B cell (primary cell): Measurements from ENCODE around the gene SLC36A4. TPM values are rescaled to one million over a fixed set of nuclear protein-coding genes. Genes with fewer than 3 reads are reported as not detected.

Experiments used
- ATAC-seq: fragments of 200-7000 bp; cut with Tn5 transposase; one replicate; pipeline ENCODE4 v1.10.0; 2021; ENCODE audit warnings: low read depth, mild to moderate bottlenecking, moderate number of reproducible peaks, moderate library complexity
- CTCF ChIA-PET: fragments of 350-600 bp; sonication (Branson Sonifier 250); formaldehyde crosslinking; loops from one replicate; lab custom pipeline; 2021; ENCODE audit warnings: antibody characterized with exemption, inconsistent platforms; lab: Charles Lee
- POLR2A ChIA-PET: fragments of 350-600 bp; sonication (Branson Sonifier 250); formaldehyde crosslinking; loops from one replicate; lab custom pipeline; 2021; ENCODE audit warnings: antibody characterized with exemption; lab: Charles Lee
- DNase-seq: peaks from one replicate; pipeline ENCODE4 v3.0.0; 2013
- H2AFZ ChIP-seq: 2 replicates; pipeline ENCODE4 v1.6.1; 2012; ENCODE audit warnings: mild to moderate bottlenecking, low read depth, low read length; ENCODE audit not compliant: insufficient read depth, poor library complexity, severe bottlenecking
- H3K27ac ChIP-seq, 2 donors: 1 replicate in 1 of 2; 2 replicates in 1 of 2; pipeline ENCODE4 v1.5.1; 2012 to 2013; ENCODE audit warnings: low read length in 2 of 2, mild to moderate bottlenecking in 2 of 2, moderate library complexity in 1 of 2
- H3K27me3 ChIP-seq, 4 experiments: fragments of 200-600 bp in 1 of 4; sonication (generic) in 1 of 4; replicated peaks in 1 of 4; 1 replicate in 2 of 4; 2 replicates in 2 of 4; pipeline versions ENCODE4 v1.6.1 to v1.7.0; 2013 to 2016; ENCODE audit warnings: low read length in 3 of 4, mild to moderate bottlenecking in 2 of 4, mixed read lengths in 1 of 4, moderate library complexity in 1 of 4; ENCODE audit not compliant: insufficient read depth in 4 of 4, control insufficient read depth in 3 of 4; ENCODE audit errors: control extremely low read depth in 1 of 4
- H3K36me3 ChIP-seq, 2 experiments: replicated peaks in 1 of 2; 1 replicate in 1 of 2; 2 replicates in 1 of 2; pipeline versions ENCODE4 v1.6.1 to v1.7.1; 2013; ENCODE audit warnings: low read length in 1 of 2; ENCODE audit not compliant: insufficient read depth in 2 of 2, control insufficient read depth in 1 of 2; ENCODE audit errors: control extremely low read depth in 1 of 2, extremely low read depth in 1 of 2
- H3K4me1 ChIP-seq, 2 donors: fragments of 200-600 bp in 1 of 2; sonication (generic) in 1 of 2; 1 replicate in 1 of 2; 2 replicates in 1 of 2; pipeline versions ENCODE4 v1.5.1 to v1.6.1; 2013 to 2017; ENCODE audit warnings: low read length in 2 of 2; ENCODE audit not compliant: control insufficient read depth in 2 of 2, insufficient read depth in 2 of 2
- H3K4me2 ChIP-seq: replicated peaks from 2 replicates; pipeline ENCODE3; 2012; ENCODE audit warnings: mild to moderate bottlenecking, low read depth, low read length; ENCODE audit not compliant: poor library complexity, severe bottlenecking
- H3K4me3 ChIP-seq, 5 experiments: fragments of 200-600 bp in 1 of 5; sonication (generic) in 1 of 5; 1 replicate in 3 of 5; 2 replicates in 2 of 5; pipeline versions ENCODE4 v1.5.1 to v1.7.0; 2011 to 2016; ENCODE audit warnings: low read length in 4 of 5, mild to moderate bottlenecking in 4 of 5, low read depth in 2 of 5, control low read depth in 1 of 5, moderate library complexity in 1 of 5; ENCODE audit not compliant: insufficient read depth in 1 of 5; ENCODE audit errors: control extremely low read depth in 1 of 5, extremely low read depth in 1 of 5
- H3K79me2 ChIP-seq: fragments of 200-600 bp; sonication (generic); one replicate; pipeline ENCODE4 v1.6.0; 2016; ENCODE audit warnings: low read length; ENCODE audit not compliant: control insufficient read depth, insufficient read depth
- H3K9ac ChIP-seq: fragments of 200-600 bp; sonication (generic); 2 replicates; pipeline ENCODE4 v1.6.1; 2017; ENCODE audit warnings: mild to moderate bottlenecking, low read length, moderate library complexity
- H3K9me3 ChIP-seq, 3 donors: one replicate each; pipeline versions ENCODE4 v1.6.1 to v1.7.1; 2013; ENCODE audit warnings: low read length in 2 of 3; ENCODE audit not compliant: control insufficient read depth in 2 of 3, insufficient read depth in 1 of 3; ENCODE audit errors: control extremely low read depth in 1 of 3
- H4K20me1 ChIP-seq: 2 replicates; pipeline ENCODE4 v1.6.0; 2012; ENCODE audit warnings: mild to moderate bottlenecking, low read length; ENCODE audit not compliant: insufficient read depth, control insufficient read depth, poor library complexity, severe bottlenecking
- H3K27ac Mint-ChIP-seq: one replicate; pipeline ENCODE4 v1.8.0; 2021; ENCODE audit warnings: mixed read lengths
- H3K27me3 Mint-ChIP-seq: one replicate; pipeline ENCODE4 v1.8.0; 2021; ENCODE audit warnings: mixed read lengths
- H3K4me1 Mint-ChIP-seq: one replicate; pipeline ENCODE4 v1.8.0; 2021; ENCODE audit warnings: mixed read lengths
- H3K4me3 Mint-ChIP-seq: one replicate; pipeline ENCODE4 v1.8.0; 2021; ENCODE audit warnings: mixed read lengths
- H3K9me3 Mint-ChIP-seq: one replicate; pipeline ENCODE4 v1.8.0; 2022; ENCODE audit warnings: mixed read lengths; ENCODE audit not compliant: insufficient read depth
- CTCF ChIP-seq: fragments of 200-600 bp; IDR thresholded peaks from one replicate; pipeline ENCODE4 v1.8.0; 2022; ENCODE audit warnings: antibody characterized with exemption, mild to moderate bottlenecking
- EZH2 ChIP-seq: IDR thresholded peaks from 2 replicates; pipeline ENCODE4 v1.6.1; 2012; ENCODE audit warnings: borderline replicate concordance, low read depth, mild to moderate bottlenecking, moderate library complexity, low read length; ENCODE audit not compliant: insufficient read depth, poor library complexity, severe bottlenecking
- WGBS: methylation state at CpG from one replicate; pipeline ENCODE4 v1.1.5; 2013; ENCODE audit warnings: missing lambda C conversion rate; ENCODE audit not compliant: insufficient coverage; 5-methylcytosine and 5-hydroxymethylcytosine counted together
- intact Hi-C: fragments of 100-400 bp; cut with micrococcal nuclease; formaldehyde crosslinking; loops from one replicate; pipeline ENCODE4 v1.10.0; 2022
- polyA plus RNA-seq: library from polyadenylated mRNA; depleted of rRNA; stranded (reverse); fragments of >200 nt; gene quantifications from 2 replicates; pipeline ENCODE4 v1.2.3, GENCODE V29; 2012
- total RNA-seq, 2 donors: library from RNA; stranded (reverse); fragments of 120-200 nt in 1 of 2; gene quantifications; 1 replicate in 1 of 2; 2 replicates in 1 of 2; pipeline versions ENCODE4 v1.2.3 to v1.2.4, GENCODE V29; 2013 to 2022

SLC36A4 gene
- total and polyA plus RNA-seq, 2 donors (not counting 1 experiment from before 2014, with no cell fraction given) = 8.6 to 28.2 TPM

GRCh38 chr11:93196816-93197379 is 893 bp downstream of the SLC36A4 start:
- H3K27me3 Mint-ChIP-seq = peaks cover 10% of the 10 kb centered on the region
- intact Hi-C loops = loop anchor here (5.0 to 10.0 kb wide), 5 partner anchors 548 to 1870 kb away; partner anchors contain the start of genes C11orf54, MED17, PANX1 and SRSF8
- peak overlapping the region; percentile 96 for H3K27ac Mint-ChIP-seq
- Histone ChIP-seq H3K4me3 (peak overlapping the region; percentile 67 to 99 (median 77)), H3K27ac (peak overlapping the region; percentile 90 to 97), H3K9me3 (peaks cover 0 to 4% (median 0%) of the 10 kb centered on the region in 3 donors), H3K4me2 (peak overlapping the region; percentile 79), H4K20me1 (no peaks in the 10 kb centered on the region), H2AFZ (peak overlapping the region; percentile 79), H3K79me2 (peaks cover 32% of the 10 kb centered on the region), H3K27me3 (peaks cover 0 to 3% (median 0%) of the 10 kb centered on the region in 4 experiments), H3K9ac (peak overlapping the region; percentile 95), H3K4me1 (peaks cover 7% of the 10 kb centered on the region in 2 donors), H3K36me3 (no peaks in the 10 kb centered on the region)
- no peak for ATAC-seq
- no peak for DNase-seq
- CTCF ChIA-PET = interaction anchor here (1.5 to 1.9 kb wide), 2 partner anchors 37 to 38 kb away, joined by 5 read pairs; no protein-coding TSS in a partner anchor
- H3K4me1 Mint-ChIP-seq = peaks cover 22% of the 10 kb centered on the region
- H3K4me3 Mint-ChIP-seq = peak overlapping the region; percentile 96
- H3K9me3 Mint-ChIP-seq = no peaks in the 10 kb centered on the region
- POLR2A ChIA-PET = interaction anchor here (0.6 kb wide), 1 partner anchor 466 kb away, joined by 3 read pairs; no protein-coding TSS in a partner anchor
- TF ChIP-seq EZH2 (no peak), CTCF (peak; percentile 63)
- WGBS = 2% methylated on average over 6 of the region's 13 CpGs

GRCh38 chr11:93194673-93195291 is 3.0 kb downstream of the SLC36A4 start:
- DNase-seq (no peak), ATAC-seq (no peak)
- H3K27me3 Mint-ChIP-seq = no peaks in the 10 kb centered on the region
- H3K4me2 ChIP-seq = no peak overlapping the region
- no peak overlapping the region for H3K27ac Mint-ChIP-seq
- WGBS = no CpG with 5 or more reads among the region's 1 CpG
- no peaks in the 10 kb centered on the region for H3K27me3 ChIP-seq
- ChIA-PET POLR2A (no interaction called here), CTCF (no interaction called here)
- no peak for TF ChIP-seq CTCF
- no peak for TF ChIP-seq EZH2
- peaks cover 7% of the 10 kb centered on the region in 2 donors for H3K4me1 ChIP-seq
- no peak overlapping the region for H3K27ac ChIP-seq
- H4K20me1 ChIP-seq = peaks cover 6% of the 10 kb centered on the region
- H3K9me3 Mint-ChIP-seq = no peaks in the 10 kb centered on the region
- intact Hi-C loops = loop anchor here (5.0 to 10.0 kb wide), 5 partner anchors 550 to 1873 kb away; partner anchors contain the start of genes C11orf54, MED17, PANX1 and SRSF8
- H3K9ac ChIP-seq = no peak overlapping the region
- H3K9me3 ChIP-seq = no peaks in the 10 kb centered on the region
- H3K4me3 ChIP-seq = no peak overlapping the region
- peaks cover 25% of the 10 kb centered on the region for H3K4me1 Mint-ChIP-seq
- H3K79me2 ChIP-seq = peaks cover 41% of the 10 kb centered on the region
- no peak overlapping the region for H3K4me3 Mint-ChIP-seq
- H3K36me3 ChIP-seq = no peaks in the 10 kb centered on the region
- H2AFZ ChIP-seq = no peak overlapping the region
